GM12878 (cell line): ENCODE results near the gene ITPRIPL2. TPM values are rescaled to one million over a fixed set of nuclear protein-coding genes. Genes with fewer than 3 reads are reported as not detected.

Experiments
- ATAC-seq: fragments of 200-7000 bp; cut with Tn5 transposase; 3 replicates; pipeline ENCODE4 v1.9.1; 2020; ENCODE audit warnings: mild to moderate bottlenecking, moderate library complexity
- BruUV-seq: library from RNA; stranded (reverse); fragments of 400-500 nt; replicated peaks from 2 replicates; lab custom pipeline; 2021; lab: Mats Ljungman, UMichigan
- CTCF ChIA-PET: fragments of 300-600 bp; sonication (Branson Sonifier 250); formaldehyde crosslinking; extraction: SDS; loops from one replicate; lab custom pipeline; 2021; ENCODE audit warnings: inconsistent platforms; lab: Yijun Ruan, JAX
- POLR2A ChIA-PET: fragments of 350-600 bp; formaldehyde crosslinking; extraction: SDS; loops from one replicate; lab custom pipeline; 2021; ENCODE audit warnings: inconsistent platforms; lab: Charles Lee
- RAD21 ChIA-PET: fragments of 300-600 bp; sonication (Branson Sonifier 250); formaldehyde crosslinking; loops from one replicate; lab custom pipeline; 2023; ENCODE audit warnings: antibody characterized with exemption; ENCODE audit not compliant: unreplicated experiment; lab: Charles Lee
- SMC1A ChIA-PET: fragments of 300-600 bp; sonication (Branson Sonifier 250); formaldehyde crosslinking; loops from one replicate; lab custom pipeline; 2023; ENCODE audit not compliant: unreplicated experiment, uncharacterized antibody; lab: Charles Lee
- DNase-seq: peaks from one replicate; pipeline ENCODE4 v3.0.0-alpha.2; 2011; ENCODE audit warnings: low read depth, low spot score
- FAIRE-seq: peaks from 3 replicates; lab custom pipeline; 2011; peaks lifted over from hg19 to GRCh38; lab: Jason Lieb, UNC
- H2AFZ ChIP-seq: 2 replicates; pipeline ENCODE4 v1.6.0; 2011; ENCODE audit warnings: low read depth, low read length, control low read depth; ENCODE audit not compliant: control insufficient read depth
- H3K27ac ChIP-seq: 2 replicates; pipeline ENCODE4 v1.5.1; 2011; ENCODE audit warnings: control low read depth; ENCODE audit not compliant: control insufficient read depth, insufficient read depth
- H3K27me3 ChIP-seq, 2 experiments: replicated peaks in 1 of 2; 2 replicates each; pipeline versions ENCODE4 v1.6.0 to v1.6.1; 2011; ENCODE audit warnings: low read length in 1 of 2; ENCODE audit not compliant: control insufficient read depth in 2 of 2, insufficient read depth in 2 of 2
- H3K36me3 ChIP-seq, 2 experiments: 2 replicates each; pipeline ENCODE4 v1.5.1; 2011; ENCODE audit warnings: low read length in 1 of 2; ENCODE audit not compliant: control insufficient read depth in 2 of 2, insufficient read depth in 2 of 2
- H3K4me1 ChIP-seq: 2 replicates; pipeline ENCODE4 v1.6.1; 2011; ENCODE audit warnings: mild to moderate bottlenecking, low read length, moderate library complexity, mixed read lengths; ENCODE audit not compliant: control insufficient read depth, insufficient read depth
- H3K4me2 ChIP-seq: 2 replicates; pipeline ENCODE4 v1.6.0; 2011; ENCODE audit warnings: control low read depth; ENCODE audit not compliant: control insufficient read depth, insufficient read depth
- H3K4me3 ChIP-seq: fragments of 200-600 bp; sonication (generic); 2 replicates; pipeline ENCODE4 v1.5.1; 2016
- H3K79me2 ChIP-seq: 2 replicates; pipeline ENCODE4 v1.6.0; 2011; ENCODE audit warnings: low read length; ENCODE audit not compliant: control insufficient read depth, insufficient read depth
- H3K9ac ChIP-seq: 2 replicates; pipeline ENCODE4 v1.8.0; 2011; ENCODE audit warnings: low read length, control low read depth, mixed read lengths; ENCODE audit not compliant: control insufficient read depth, insufficient read depth
- H3K9me3 ChIP-seq: replicated peaks from 3 replicates; pipeline ENCODE4 v1.5.1; 2011; ENCODE audit warnings: mild to moderate bottlenecking, low read length; ENCODE audit not compliant: control insufficient read depth, insufficient read depth
- H4K20me1 ChIP-seq: 2 replicates; pipeline ENCODE4 v1.6.0; 2011; ENCODE audit not compliant: control insufficient read depth, insufficient read depth
- IKZF2 ChIP-seq, 2 experiments: fragments of 450-650 bp; IDR thresholded peaks; 2 replicates each; pipeline ENCODE4 v1.6.1; 2017; ENCODE audit warnings: mild to moderate bottlenecking in 2 of 2, moderate library complexity in 2 of 2
- IRF3 ChIP-seq: fragments of 450-650 bp; IDR thresholded peaks from 2 replicates; pipeline ENCODE4 v1.6.1; 2014; ENCODE audit warnings: mild to moderate bottlenecking
- JUNB ChIP-seq: IDR thresholded peaks from 2 replicates; pipeline ENCODE4 v1.6.1; 2016; ENCODE audit warnings: antibody characterized with exemption, mild to moderate bottlenecking
- LARP7 ChIP-seq: fragments of 450-650 bp; IDR thresholded peaks from 2 replicates; pipeline ENCODE4 v1.6.1; 2017; ENCODE audit warnings: mild to moderate bottlenecking
- MEF2B ChIP-seq: fragments of 450-650 bp; IDR thresholded peaks from 2 replicates; pipeline ENCODE4 v1.6.1; 2018; ENCODE audit warnings: mild to moderate bottlenecking, moderate library complexity; ENCODE audit not compliant: partially characterized antibody, poor library complexity, severe bottlenecking
- NKRF ChIP-seq: fragments of 450-650 bp; conservative IDR thresholded peaks from 2 replicates; pipeline ENCODE4 v1.6.1; 2017; ENCODE audit warnings: mild to moderate bottlenecking, moderate library complexity
- NR2F1 ChIP-seq: fragments of 450-650 bp; conservative IDR thresholded peaks from 2 replicates; pipeline ENCODE4 v1.6.1; 2017; ENCODE audit warnings: mild to moderate bottlenecking
- SPI1 ChIP-seq: IDR thresholded peaks from 2 replicates; pipeline ENCODE4 v1.6.1; 2011; ENCODE audit warnings: low read depth, mild to moderate bottlenecking, low read length, moderate library complexity, borderline replicate concordance; ENCODE audit not compliant: insufficient read depth
- STAT3 ChIP-seq: IDR thresholded peaks from 2 replicates; pipeline ENCODE4 v1.6.1; 2011; ENCODE audit warnings: low read depth, low read length, improper control_type of control experiment
- WGBS: methylation state at CpG from one replicate; pipeline ENCODE4 v1.1.6; 2016; ENCODE audit warnings: low lambda C conversion rate; ENCODE audit not compliant: insufficient replicate concordance, insufficient coverage; ENCODE audit errors: missing lambda C conversion rate; 5-methylcytosine and 5-hydroxymethylcytosine counted together
- in situ Hi-C: fragments of 300-500 bp; cut with MboI; formaldehyde crosslinking; loops from 9 replicates; pipeline ENCODE4 v1.14.3; 2018; ENCODE audit warnings: mixed read lengths
- intact Hi-C: fragments of 100-400 bp; cut with micrococcal nuclease; formaldehyde crosslinking; loops from one replicate; pipeline ENCODE4 v1.14.2; 2022; ENCODE audit not compliant: unreplicated experiment
- polyA plus RNA-seq, 11 experiments: library from polyadenylated mRNA; depleted of rRNA in 4 of 11; unstranded in 6 of 11; stranded (reverse) in 5 of 11; fragments of >200 nt; fragmentation: Nextera tagmentation in 4 of 11; fragmentation: Illumina TruSeq in 1 of 11; extraction: Ambion mirVana in 4 of 11; extraction: Trizol in 1 of 11; gene quantifications; 1 replicate in 1 of 11; 2 replicates in 10 of 11; pipeline versions ENCODE4 v1.2.1 to v1.2.3, GENCODE V29; 2011 to 2016; ENCODE audit warnings: inconsistent platforms in 2 of 11, missing spikeins in 2 of 11, low read depth in 1 of 11
- total RNA-seq, 4 experiments: library from RNA; depleted of rRNA in 3 of 4; stranded (reverse); fragments of >200 nt in 3 of 4; fragmentation: Illumina TruSeq in 1 of 4; extraction: Trizol in 1 of 4; gene quantifications; 2 replicates each; pipeline versions ENCODE4 v1.2.1 to v1.2.3, GENCODE V29; 2013 to 2021
- TF ChIP-seq, protein P1 (sequence below): IDR thresholded peaks from 2 replicates; pipeline ENCODE4 v1.6.1; 2012; ENCODE audit warnings: improper control_type of control experiment, low read depth, low read length; ENCODE audit not compliant: insufficient replicate concordance
- TF ChIP-seq, protein P2 (sequence below): fragments of 450-650 bp; IDR thresholded peaks from 2 replicates; pipeline ENCODE4 v1.6.1; 2018; ENCODE audit warnings: mild to moderate bottlenecking, low read depth, moderate library complexity; ENCODE audit not compliant: partially characterized antibody

The ITPRIPL2 gene
- total and polyA plus RNA-seq, 10 of the 15 experiments (the other 5 are each of a cell fraction or from before 2014, with no cell fraction given): 0.48 to 14.3 (median 3.5) TPM

DNA sequence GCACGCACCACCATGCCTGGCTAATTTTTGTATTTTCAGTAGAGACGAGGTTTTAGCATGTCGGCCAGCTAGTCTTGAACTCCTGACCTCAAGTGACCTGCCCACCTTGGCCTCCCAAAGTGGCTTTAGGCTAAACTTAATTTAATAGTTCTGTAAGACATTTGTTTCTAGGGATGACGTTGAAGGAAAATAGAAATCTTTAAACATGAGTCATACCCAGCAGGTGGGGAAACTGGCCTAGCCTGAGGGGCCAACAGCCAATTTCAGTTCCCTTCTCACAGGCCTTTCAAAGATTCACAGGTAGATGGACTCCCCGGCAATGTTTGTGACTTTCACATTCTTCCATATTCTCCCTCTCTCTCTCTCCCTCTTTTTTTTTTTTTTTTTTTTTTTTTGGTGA is 18.1 kb upstream of the ITPRIPL2 start:
- peaks cover 6% of the 10 kb centered on the region; the same call in 2 of the 3 replicates for H3K9me3 ChIP-seq
- no peaks in the 10 kb centered on the region for H3K79me2 ChIP-seq
- no peak overlapping the region for H3K9ac ChIP-seq
- SMC1A ChIA-PET: interaction anchor here (0.9 to 5.1 kb wide), 17 partner anchors 9 to 408 kb away, joined by 3 to 34 read pairs (median 4); no protein-coding TSS in a partner anchor
- POLR2A ChIA-PET: interaction anchor here (1.0 kb wide), 1 partner anchor 10 kb away, joined by 3 read pairs; no protein-coding TSS in a partner anchor
- H3K27me3 ChIP-seq: no peaks in the 10 kb centered on the region
- DNase-seq (no peak), ATAC-seq (peak; percentile 93), FAIRE-seq (peak; percentile 27)
- H3K36me3 ChIP-seq: no peaks in the 10 kb centered on the region
- no peak overlapping the region for H3K4me2 ChIP-seq
- RAD21 ChIA-PET: interaction anchor here (1.1 to 1.2 kb wide), 2 partner anchors 10 to 23 kb away, joined by 4 read pairs; no protein-coding TSS in a partner anchor
- intact Hi-C loops (no loop called here), in situ Hi-C loops (no loop called here)
- no TSS peak for BruUV-seq
- H3K4me3 ChIP-seq: no peak overlapping the region
- CTCF ChIA-PET: interaction anchor here (1.0 to 3.7 kb wide), 8 partner anchors 10 to 84 kb away, joined by 3 to 18 read pairs (median 4); partner anchors contain the start of gene ITPRIPL2
- no peak overlapping the region for H3K27ac ChIP-seq
- no peak overlapping the region for H2AFZ ChIP-seq
- 36% methylated on average over 5 of the region's 5 CpGs for WGBS
- H3K4me1 ChIP-seq: peaks cover 6% of the 10 kb centered on the region; the same call in 1 of the 2 replicates
- no peaks in the 10 kb centered on the region for H4K20me1 ChIP-seq
- TF ChIP-seq IRF3 (no peak), LARP7 (no peak), MEF2B (no peak), IKZF2 (IDR thresholded peaks at IDR 0.05) (peak in 1 of 2 experiments; percentile 8; a peak in 1 of 4 replicates), NKRF (no peak), STAT3 (no peak), JUNB (peak; percentile 78), SPI1 (peak; percentile 92), NR2F1 (peak; percentile 70)
- TF ChIP-seq, protein P1, sequence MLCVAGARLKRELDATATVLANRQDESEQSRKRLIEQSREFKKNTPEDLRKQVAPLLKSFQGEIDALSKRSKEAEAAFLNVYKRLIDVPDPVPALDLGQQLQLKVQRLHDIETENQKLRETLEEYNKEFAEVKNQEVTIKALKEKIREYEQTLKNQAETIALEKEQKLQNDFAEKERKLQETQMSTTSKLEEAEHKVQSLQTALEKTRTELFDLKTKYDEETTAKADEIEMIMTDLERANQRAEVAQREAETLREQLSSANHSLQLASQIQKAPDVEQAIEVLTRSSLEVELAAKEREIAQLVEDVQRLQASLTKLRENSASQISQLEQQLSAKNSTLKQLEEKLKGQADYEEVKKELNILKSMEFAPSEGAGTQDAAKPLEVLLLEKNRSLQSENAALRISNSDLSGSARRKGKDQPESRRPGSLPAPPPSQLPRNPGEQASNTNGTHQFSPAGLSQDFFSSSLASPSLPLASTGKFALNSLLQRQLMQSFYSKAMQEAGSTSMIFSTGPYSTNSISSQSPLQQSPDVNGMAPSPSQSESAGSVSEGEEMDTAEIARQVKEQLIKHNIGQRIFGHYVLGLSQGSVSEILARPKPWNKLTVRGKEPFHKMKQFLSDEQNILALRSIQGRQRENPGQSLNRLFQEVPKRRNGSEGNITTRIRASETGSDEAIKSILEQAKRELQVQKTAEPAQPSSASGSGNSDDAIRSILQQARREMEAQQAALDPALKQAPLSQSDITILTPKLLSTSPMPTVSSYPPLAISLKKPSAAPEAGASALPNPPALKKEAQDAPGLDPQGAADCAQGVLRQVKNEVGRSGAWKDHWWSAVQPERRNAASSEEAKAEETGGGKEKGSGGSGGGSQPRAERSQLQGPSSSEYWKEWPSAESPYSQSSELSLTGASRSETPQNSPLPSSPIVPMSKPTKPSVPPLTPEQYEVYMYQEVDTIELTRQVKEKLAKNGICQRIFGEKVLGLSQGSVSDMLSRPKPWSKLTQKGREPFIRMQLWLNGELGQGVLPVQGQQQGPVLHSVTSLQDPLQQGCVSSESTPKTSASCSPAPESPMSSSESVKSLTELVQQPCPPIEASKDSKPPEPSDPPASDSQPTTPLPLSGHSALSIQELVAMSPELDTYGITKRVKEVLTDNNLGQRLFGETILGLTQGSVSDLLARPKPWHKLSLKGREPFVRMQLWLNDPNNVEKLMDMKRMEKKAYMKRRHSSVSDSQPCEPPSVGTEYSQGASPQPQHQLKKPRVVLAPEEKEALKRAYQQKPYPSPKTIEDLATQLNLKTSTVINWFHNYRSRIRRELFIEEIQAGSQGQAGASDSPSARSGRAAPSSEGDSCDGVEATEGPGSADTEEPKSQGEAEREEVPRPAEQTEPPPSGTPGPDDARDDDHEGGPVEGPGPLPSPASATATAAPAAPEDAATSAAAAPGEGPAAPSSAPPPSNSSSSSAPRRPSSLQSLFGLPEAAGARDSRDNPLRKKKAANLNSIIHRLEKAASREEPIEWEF: no peak
- TF ChIP-seq, protein P2, sequence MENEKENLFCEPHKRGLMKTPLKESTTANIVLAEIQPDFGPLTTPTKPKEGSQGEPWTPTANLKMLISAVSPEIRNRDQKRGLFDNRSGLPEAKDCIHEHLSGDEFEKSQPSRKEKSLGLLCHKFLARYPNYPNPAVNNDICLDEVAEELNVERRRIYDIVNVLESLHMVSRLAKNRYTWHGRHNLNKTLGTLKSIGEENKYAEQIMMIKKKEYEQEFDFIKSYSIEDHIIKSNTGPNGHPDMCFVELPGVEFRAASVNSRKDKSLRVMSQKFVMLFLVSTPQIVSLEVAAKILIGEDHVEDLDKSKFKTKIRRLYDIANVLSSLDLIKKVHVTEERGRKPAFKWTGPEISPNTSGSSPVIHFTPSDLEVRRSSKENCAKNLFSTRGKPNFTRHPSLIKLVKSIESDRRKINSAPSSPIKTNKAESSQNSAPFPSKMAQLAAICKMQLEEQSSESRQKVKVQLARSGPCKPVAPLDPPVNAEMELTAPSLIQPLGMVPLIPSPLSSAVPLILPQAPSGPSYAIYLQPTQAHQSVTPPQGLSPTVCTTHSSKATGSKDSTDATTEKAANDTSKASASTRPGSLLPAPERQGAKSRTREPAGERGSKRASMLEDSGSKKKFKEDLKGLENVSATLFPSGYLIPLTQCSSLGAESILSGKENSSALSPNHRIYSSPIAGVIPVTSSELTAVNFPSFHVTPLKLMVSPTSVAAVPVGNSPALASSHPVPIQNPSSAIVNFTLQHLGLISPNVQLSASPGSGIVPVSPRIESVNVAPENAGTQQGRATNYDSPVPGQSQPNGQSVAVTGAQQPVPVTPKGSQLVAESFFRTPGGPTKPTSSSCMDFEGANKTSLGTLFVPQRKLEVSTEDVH: no peak
